ENCODE data around the gene TMEM132E. TPM values are rescaled to one million over a fixed set of nuclear protein-coding genes. Genes with fewer than 3 reads are reported as not detected.

TMEM132E gene
- total RNA-seq, 3 donors from 2014 or later: under 0.01 TPM; not detected in 1

DNA sequence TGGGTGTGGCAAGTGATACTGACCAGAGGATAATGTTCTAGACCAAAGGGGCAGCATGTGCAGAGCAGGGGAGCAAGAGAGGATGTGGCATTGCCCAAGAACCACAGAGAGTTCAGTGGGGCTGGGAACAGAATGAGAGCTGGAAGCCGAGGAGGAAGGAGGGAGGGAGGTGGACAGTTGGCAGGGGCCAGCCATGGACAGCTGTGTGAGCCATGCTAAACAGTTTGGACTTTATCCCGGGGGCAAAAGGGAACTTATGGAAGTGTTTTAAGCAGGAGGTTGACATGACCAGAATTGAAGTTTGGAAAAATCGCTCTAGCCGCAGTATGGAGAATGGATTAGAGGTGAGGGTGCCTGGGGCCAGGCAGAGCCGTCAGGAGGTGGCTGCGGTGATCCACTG lies 29.4 kb upstream of the TMEM132E start:
- H3K27me3 ChIP-seq: peaks cover 0 to 34% of the 10 kb centered on the region in 2 donors
- intact Hi-C loops (cut with DNase I; ENCODE audit: low total_unique reads): loop anchor here (10.0 kb wide), 1 partner anchor 565 kb away; the partner anchor contains the start of gene RAD51D
- TF ChIP-seq, protein P1, sequence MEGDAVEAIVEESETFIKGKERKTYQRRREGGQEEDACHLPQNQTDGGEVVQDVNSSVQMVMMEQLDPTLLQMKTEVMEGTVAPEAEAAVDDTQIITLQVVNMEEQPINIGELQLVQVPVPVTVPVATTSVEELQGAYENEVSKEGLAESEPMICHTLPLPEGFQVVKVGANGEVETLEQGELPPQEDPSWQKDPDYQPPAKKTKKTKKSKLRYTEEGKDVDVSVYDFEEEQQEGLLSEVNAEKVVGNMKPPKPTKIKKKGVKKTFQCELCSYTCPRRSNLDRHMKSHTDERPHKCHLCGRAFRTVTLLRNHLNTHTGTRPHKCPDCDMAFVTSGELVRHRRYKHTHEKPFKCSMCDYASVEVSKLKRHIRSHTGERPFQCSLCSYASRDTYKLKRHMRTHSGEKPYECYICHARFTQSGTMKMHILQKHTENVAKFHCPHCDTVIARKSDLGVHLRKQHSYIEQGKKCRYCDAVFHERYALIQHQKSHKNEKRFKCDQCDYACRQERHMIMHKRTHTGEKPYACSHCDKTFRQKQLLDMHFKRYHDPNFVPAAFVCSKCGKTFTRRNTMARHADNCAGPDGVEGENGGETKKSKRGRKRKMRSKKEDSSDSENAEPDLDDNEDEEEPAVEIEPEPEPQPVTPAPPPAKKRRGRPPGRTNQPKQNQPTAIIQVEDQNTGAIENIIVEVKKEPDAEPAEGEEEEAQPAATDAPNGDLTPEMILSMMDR (IDR thresholded peaks at IDR 0.05): no peak
- TF ChIP-seq POLR2AphosphoS5 (IDR thresholded peaks at IDR 0.05) (no peak), POLR2A (IDR thresholded peaks at IDR 0.05) (no peak)
- H3K9me3 ChIP-seq: no peaks in the 10 kb centered on the region
- no peak overlapping the region for H3K27ac ChIP-seq
- H3K4me3 ChIP-seq: no peak overlapping the region
- H3K36me3 ChIP-seq: no peaks in the 10 kb centered on the region
- H3K4me1 ChIP-seq: no peaks in the 10 kb centered on the region
- no peak for DNase-seq (ENCODE audit: low spot score in 2 of 2)

DNA sequence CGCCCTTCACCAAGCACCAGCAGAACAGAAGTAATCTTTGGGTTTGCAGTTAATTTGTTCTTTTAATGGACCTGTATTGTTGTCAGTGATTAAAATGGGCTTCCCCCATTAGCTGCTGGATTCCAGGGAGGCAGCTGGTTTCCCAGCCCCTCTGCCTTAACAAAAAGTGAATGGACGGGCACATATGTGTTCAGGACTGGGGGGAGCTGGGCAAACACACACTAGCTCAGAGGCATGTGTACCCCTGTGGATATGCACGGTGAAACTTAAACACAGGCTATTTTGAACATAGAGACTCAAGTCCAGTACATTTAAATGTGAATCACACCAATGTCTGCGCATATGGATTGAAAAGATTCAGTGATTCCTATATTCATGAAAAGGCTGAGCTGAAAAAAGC lies 25.5 kb upstream of the TMEM132E start:
- DNase-seq (ENCODE audit: low spot score in 2 of 2): no peak
- intact Hi-C loops (cut with DNase I; ENCODE audit: low total_unique reads): no loop called here
- TF ChIP-seq POLR2A (IDR thresholded peaks at IDR 0.05) (no peak), POLR2AphosphoS5 (IDR thresholded peaks at IDR 0.05) (no peak)
- TF ChIP-seq, protein P1 (IDR thresholded peaks at IDR 0.05): no peak
- no peaks in the 10 kb centered on the region for H3K4me1 ChIP-seq
- H3K9me3 ChIP-seq: no peaks in the 10 kb centered on the region
- H3K4me3 ChIP-seq: no peak overlapping the region
- H3K27ac ChIP-seq: no peak overlapping the region
- no peaks in the 10 kb centered on the region for H3K36me3 ChIP-seq
- H3K27me3 ChIP-seq: peaks cover 0 to 38% of the 10 kb centered on the region in 2 donors

DNA sequence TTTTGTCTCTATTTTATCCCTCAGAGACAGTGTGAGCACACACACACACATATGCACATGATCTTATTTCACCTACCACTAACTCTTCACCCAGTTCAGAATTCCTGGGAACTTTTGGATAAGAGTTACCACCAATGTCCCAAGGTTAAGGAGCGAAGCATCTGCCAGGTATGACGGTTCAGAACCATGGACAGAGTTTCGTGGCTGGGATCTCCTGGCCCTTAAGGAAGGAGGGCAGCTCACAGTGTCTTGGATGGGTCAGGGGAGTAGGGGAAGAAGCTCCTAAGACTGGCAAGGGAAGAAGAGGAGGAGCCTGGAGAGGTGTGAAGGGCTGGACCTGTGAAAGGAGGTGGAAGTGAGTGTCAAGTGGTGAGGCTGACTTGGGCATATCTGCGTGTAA lies 23.0 kb upstream of the TMEM132E start:
- Histone ChIP-seq H3K9me3 (no peaks in the 10 kb centered on the region), H3K4me1 (no peaks in the 10 kb centered on the region), H3K27me3 (peaks cover 0 to 32% of the 10 kb centered on the region in 2 donors), H3K36me3 (no peaks in the 10 kb centered on the region), H3K4me3 (no peak overlapping the region), H3K27ac (no peak overlapping the region)
- no peak for TF ChIP-seq POLR2AphosphoS5 (IDR thresholded peaks at IDR 0.05)
- intact Hi-C loops (cut with DNase I; ENCODE audit: low total_unique reads): loop anchor here (5.0 kb wide), 1 partner anchor 1304 kb away; no protein-coding TSS in a partner anchor
- DNase-seq (ENCODE audit: low spot score in 2 of 2): no peak

DNA sequence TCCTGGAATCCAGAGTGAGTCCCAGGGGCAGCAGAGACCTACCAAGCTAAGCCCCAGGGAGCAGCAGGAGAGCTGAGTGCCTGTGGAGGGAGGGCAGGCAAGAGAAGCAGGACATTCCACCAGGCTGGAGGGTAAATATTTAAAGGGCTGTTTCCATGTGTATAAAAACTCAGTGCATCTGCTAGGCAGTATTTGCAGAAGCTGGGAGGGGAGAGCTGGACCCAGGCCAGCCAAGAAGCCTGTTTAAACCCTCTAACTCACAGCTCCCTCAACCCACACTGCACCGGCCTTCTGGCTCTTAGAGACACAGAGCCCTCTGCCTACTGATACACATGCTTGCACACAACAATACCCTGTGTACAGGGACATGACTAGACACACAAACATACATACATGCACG lies 22.5 kb upstream of the TMEM132E start:
- no peak overlapping the region for H3K4me3 ChIP-seq
- no peak for DNase-seq (ENCODE audit: low spot score in 2 of 2)
- H3K36me3 ChIP-seq: no peaks in the 10 kb centered on the region
- H3K9me3 ChIP-seq: no peaks in the 10 kb centered on the region
- no peak for TF ChIP-seq POLR2A (IDR thresholded peaks at IDR 0.05)
- TF ChIP-seq, protein P1 (IDR thresholded peaks at IDR 0.05): no peak
- no peak overlapping the region for H3K27ac ChIP-seq
- intact Hi-C loops (cut with DNase I; ENCODE audit: low total_unique reads): loop anchor here (5.0 kb wide), 1 partner anchor 1305 kb away; no protein-coding TSS in a partner anchor
- peaks cover 0 to 36% of the 10 kb centered on the region in 2 donors for H3K27me3 ChIP-seq
- H3K4me1 ChIP-seq: no peaks in the 10 kb centered on the region

DNA sequence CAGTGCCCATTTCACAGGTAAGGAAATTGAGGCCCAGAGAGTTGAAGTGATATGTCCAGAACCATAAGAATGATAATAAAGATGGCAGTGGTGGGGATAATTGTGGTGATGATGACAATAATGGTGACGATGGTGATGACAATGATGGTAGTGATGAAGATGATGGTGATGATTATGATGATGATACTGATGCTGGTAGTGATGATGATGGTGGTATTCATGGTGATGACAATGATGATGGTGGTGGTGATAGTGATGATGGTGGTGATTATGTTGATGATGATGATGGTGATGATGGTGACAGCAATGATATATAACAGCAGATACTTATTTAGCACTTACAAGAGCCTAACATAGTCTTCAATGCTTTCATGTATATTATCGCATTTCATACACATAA lies 18.1 kb upstream of the TMEM132E start:
- peaks cover 0 to 34% of the 10 kb centered on the region in 2 donors for H3K27me3 ChIP-seq
- H3K4me1 ChIP-seq: no peaks in the 10 kb centered on the region
- no peak for DNase-seq (ENCODE audit: low spot score in 2 of 2)
- H3K36me3 ChIP-seq: no peaks in the 10 kb centered on the region
- H3K9me3 ChIP-seq: no peaks in the 10 kb centered on the region
- intact Hi-C loops (cut with DNase I; ENCODE audit: low total_unique reads): no loop called here
- no peak overlapping the region for H3K4me3 ChIP-seq
- TF ChIP-seq POLR2A (IDR thresholded peaks at IDR 0.05) (no peak), POLR2AphosphoS5 (IDR thresholded peaks at IDR 0.05) (no peak)
- TF ChIP-seq, protein P1 (IDR thresholded peaks at IDR 0.05): no peak
- no peak overlapping the region for H3K27ac ChIP-seq

DNA sequence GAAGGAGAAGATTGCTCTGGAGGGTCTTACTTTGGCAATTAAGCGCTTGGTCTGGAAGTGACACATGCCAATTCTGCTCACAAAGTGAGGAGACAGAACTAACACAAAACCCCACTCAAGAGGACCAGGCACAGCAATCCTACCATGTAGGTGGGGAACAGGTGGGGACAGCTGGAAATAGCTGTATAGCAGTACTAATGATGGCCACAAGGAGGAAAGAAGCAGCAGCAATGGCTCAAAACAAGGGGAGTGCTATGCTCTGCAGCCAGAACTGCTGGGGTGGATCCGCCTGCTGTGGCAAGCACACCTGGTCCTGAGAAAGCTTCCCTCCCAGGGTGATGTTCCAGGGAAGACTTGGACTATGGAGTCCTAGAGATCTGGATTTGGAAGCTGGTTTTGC lies 17.0 kb upstream of the TMEM132E start:
- Histone ChIP-seq H3K36me3 (no peaks in the 10 kb centered on the region), H3K9me3 (no peaks in the 10 kb centered on the region), H3K4me1 (no peaks in the 10 kb centered on the region), H3K27ac (no peak overlapping the region), H3K4me3 (no peak overlapping the region), H3K27me3 (peaks cover 0 to 36% of the 10 kb centered on the region in 2 donors)
- TF ChIP-seq POLR2AphosphoS5 (IDR thresholded peaks at IDR 0.05): no peak
- TF ChIP-seq POLR2A (IDR thresholded peaks at IDR 0.05): no peak
- TF ChIP-seq, protein P1 (IDR thresholded peaks at IDR 0.05): peak in 1 of 3 donors; percentile 16
- DNase-seq (ENCODE audit: low spot score in 2 of 2): no peak
- intact Hi-C loops (cut with DNase I; ENCODE audit: low total_unique reads): no loop called here

Data from breast epithelium (tissue), 4 donors.